Measurements from ENCODE around the gene SNX21. TPM values are rescaled to one million over a fixed set of nuclear protein-coding genes. Genes with fewer than 3 reads are reported as not detected.
A peak's percentile ranks its signal among the peaks of the same experiment; 100 is the strongest.

Gene SNX21
- total and polyA plus RNA-seq, 9 of the 15 experiments (the other 6 are each of a cell fraction or from before 2014, with no cell fraction given) = 0.10 to 1.2 (median 0.42) TPM

DNA sequence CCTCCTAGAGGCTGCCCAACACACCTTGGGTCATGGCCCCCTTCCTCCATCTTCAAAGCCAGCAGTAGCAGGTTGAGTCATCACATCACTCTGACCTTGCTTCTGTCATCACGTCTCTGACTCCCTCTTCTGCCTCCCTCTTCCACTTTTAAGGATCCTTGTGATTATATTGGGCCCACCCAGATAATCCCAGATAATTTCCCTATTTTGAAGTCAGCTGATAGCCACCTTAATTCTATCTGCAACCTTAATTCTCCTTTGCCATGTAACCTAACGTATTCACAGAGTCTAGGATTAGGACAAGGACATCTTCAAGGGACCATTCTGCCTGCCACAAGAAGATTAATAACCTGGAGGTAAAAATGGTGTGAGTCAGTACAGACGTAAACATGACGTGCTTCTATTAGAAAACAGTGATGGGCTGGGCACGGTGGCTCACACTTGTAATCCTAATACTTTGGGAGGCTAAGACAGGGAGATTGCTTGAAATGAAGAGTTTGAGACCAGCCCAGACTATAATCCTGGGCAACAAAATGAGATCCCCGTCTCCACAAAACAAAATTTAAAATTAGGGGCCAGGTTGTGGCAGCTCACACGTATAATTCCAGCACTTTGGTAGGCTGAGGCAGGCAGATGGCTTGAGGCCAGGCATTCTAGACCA is 27.1 kb downstream of the SNX21 start (continued):
- TF ChIP-seq CBFA2T3 (IDR thresholded peaks at IDR 0.05) = 0 out of 2 replicates have a peak, but pooled peaks have one; percentile 3

GRCh38 chr20:45861221-45862075 is 27.8 kb downstream of the SNX21 start:
- no peak overlapping the region for H3K4me3 ChIP-seq
- H4K20me1 ChIP-seq (replicated peaks; ENCODE audit: control insufficient read depth, insufficient read depth, low read length) = no peaks in the 10 kb centered on the region
- intact Hi-C loops (cut with micrococcal nuclease) = no loop called here
- in situ Hi-C loops (cut with MboI) = no loop called here
- POLR2A ChIA-PET = interaction anchor here (0.7 to 1.1 kb wide), 3 partner anchors 24 to 108 kb away, joined by 3 read pairs; partner anchors contain the start of genes CTSA and NEURL2
- peaks cover 9 to 22% of the 10 kb centered on the region in 2 experiments for H3K4me1 ChIP-seq (replicated peaks in 1 of 2; ENCODE audit: control insufficient read depth in 2 of 2, insufficient read depth in 2 of 2, low read length in 2 of 2)
- BruUV-seq (replicated peaks) = no TSS peak
- TF ChIP-seq ZNF224 (CRISPR knock-in tag; IDR thresholded peaks at IDR 0.05) (no peak), NFIC (IDR thresholded peaks at IDR 0.05) (peak; percentile 88)
- CTCF ChIA-PET (ENCODE audit: low intra/inter-chr PET ratio) = interaction anchor here (0.7 kb wide), 1 partner anchor 39 kb away, joined by 4 read pairs; no protein-coding TSS in a partner anchor
- H3K4me2 ChIP-seq (ENCODE audit: insufficient read depth, low read length) = no peak overlapping the region
- no peaks in the 10 kb centered on the region for H3K9me1 ChIP-seq (ENCODE audit: control insufficient read depth, insufficient read depth, low read length)
- no peaks in the 10 kb centered on the region for H3K27me3 ChIP-seq (ENCODE audit: control insufficient read depth in 2 of 2, insufficient read depth in 2 of 2, low read length in 2 of 2)
- DNase-seq (ENCODE audit: extremely low read depth in 1 of 4, low spot score in 3 of 4) (peak in 1 of 4 experiments; percentile 45), FAIRE-seq (no peak), ATAC-seq (no peak)
- no peak overlapping the region for H3K9ac ChIP-seq (ENCODE audit: insufficient read depth in 1 of 2, low read depth in 2 of 2, low read length in 2 of 2)
- H3K79me2 ChIP-seq (ENCODE audit: control insufficient read depth, insufficient read depth, low read length) = peaks cover 16% of the 10 kb centered on the region
- no peak overlapping the region for H2AFZ ChIP-seq (ENCODE audit: low read depth, low read length)
- 79% methylated on average over 7 of the region's 7 CpGs for WGBS (ENCODE audit: insufficient coverage, low coverage, missing lambda C conversion rate)
- H3K36me3 ChIP-seq (ENCODE audit: control insufficient read depth, insufficient read depth, low read length) = no peaks in the 10 kb centered on the region
- H3K9me3 ChIP-seq (replicated peaks; ENCODE audit: control insufficient read depth, insufficient read depth, low read depth, low read length) = no peaks in the 10 kb centered on the region
- no peak overlapping the region for H3K27ac ChIP-seq (ENCODE audit: extremely low read depth, low read depth, low read length)
